GM12875 (cell line): ENCODE measurements around the gene NEDD4.
"Not testable (repeated sequence)": the region's sequence is repeated elsewhere in the genome, so short reads cannot be mapped to it uniquely, and the experiment has no call there.

ENCODE experiments used
- H3K4me3 ChIP-seq: one replicate; pipeline ENCODE4 v1.5.1; 2011; ENCODE audit warnings: low read depth, low read length, control low read depth
- TF ChIP-seq, protein P1 (sequence below): IDR thresholded peaks from 2 replicates; pipeline ENCODE4 v1.5.1; 2011; ENCODE audit warnings: low read depth, mild to moderate bottlenecking, control low read depth, inconsistent platforms, low read length, moderate library complexity, borderline replicate concordance; ENCODE audit not compliant: insufficient read depth

Gene NEDD4

DNA sequence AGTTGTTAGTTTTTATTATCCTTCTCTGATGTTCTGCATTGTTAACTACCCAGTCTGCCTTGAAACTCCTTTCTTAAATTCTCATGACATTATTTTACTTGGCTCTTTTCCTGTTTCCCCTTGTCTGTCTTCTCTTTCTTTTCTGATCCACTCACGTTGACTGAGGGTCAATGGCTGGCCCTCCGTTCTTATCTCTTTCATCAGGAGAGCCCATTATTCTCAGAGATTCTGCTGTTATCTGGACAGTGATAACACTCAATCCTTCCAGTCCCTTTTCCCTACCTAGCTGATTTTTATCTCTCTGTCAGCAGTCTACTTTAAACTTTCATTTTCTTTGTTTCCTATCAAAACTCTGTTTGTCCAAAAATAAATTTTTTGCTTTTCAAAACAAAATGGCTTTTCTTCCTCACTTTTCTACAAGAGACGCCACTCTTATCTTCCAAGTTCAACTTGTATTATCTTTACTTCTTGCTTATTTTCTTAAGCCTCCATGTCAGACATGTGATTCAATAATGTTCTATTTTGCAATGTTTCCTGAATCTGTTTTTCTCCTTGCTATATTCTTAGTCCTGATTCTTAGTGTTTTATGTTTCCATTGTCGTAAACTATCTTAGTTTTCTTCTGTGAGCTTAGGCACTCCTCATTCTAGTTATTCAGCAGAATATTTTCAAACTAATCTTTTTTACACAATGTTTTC is 120.2 kb downstream of the NEDD4 start:
- TF ChIP-seq, protein P1, sequence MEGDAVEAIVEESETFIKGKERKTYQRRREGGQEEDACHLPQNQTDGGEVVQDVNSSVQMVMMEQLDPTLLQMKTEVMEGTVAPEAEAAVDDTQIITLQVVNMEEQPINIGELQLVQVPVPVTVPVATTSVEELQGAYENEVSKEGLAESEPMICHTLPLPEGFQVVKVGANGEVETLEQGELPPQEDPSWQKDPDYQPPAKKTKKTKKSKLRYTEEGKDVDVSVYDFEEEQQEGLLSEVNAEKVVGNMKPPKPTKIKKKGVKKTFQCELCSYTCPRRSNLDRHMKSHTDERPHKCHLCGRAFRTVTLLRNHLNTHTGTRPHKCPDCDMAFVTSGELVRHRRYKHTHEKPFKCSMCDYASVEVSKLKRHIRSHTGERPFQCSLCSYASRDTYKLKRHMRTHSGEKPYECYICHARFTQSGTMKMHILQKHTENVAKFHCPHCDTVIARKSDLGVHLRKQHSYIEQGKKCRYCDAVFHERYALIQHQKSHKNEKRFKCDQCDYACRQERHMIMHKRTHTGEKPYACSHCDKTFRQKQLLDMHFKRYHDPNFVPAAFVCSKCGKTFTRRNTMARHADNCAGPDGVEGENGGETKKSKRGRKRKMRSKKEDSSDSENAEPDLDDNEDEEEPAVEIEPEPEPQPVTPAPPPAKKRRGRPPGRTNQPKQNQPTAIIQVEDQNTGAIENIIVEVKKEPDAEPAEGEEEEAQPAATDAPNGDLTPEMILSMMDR: no peak
- H3K4me3 ChIP-seq: no peak overlapping the region

- TF ChIP-seq, protein P1: no peak
- H3K4me3 ChIP-seq: no peak overlapping the region
Measured at GRCh38 chr15:55872471-55872870, 120.9 kb downstream of the NEDD4 start.

GRCh38 chr15:55869660-55870059 is 123.8 kb downstream of the NEDD4 start:
- no peak overlapping the region for H3K4me3 ChIP-seq
- TF ChIP-seq, protein P1: no peak

DNA sequence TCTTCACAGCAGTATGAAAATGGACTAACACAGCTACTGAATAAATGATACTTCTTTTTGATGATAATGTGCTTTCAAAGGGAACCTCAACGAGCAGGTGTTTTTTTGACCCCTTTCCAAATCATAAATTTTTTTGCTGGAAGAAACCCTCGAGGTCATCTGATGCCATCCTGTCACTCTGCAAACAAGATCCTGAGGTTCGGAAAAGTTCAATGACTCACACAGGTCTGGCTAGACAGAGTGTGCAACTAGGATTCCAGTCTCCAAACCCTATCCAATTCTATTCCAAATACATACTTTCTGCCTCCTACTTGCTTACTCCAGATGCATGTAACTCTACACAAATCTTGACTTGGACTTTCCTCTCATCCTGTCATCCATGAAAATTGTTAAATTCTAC is 124.7 kb downstream of the NEDD4 start:
- no peak overlapping the region for H3K4me3 ChIP-seq
- TF ChIP-seq, protein P1: no peak

DNA sequence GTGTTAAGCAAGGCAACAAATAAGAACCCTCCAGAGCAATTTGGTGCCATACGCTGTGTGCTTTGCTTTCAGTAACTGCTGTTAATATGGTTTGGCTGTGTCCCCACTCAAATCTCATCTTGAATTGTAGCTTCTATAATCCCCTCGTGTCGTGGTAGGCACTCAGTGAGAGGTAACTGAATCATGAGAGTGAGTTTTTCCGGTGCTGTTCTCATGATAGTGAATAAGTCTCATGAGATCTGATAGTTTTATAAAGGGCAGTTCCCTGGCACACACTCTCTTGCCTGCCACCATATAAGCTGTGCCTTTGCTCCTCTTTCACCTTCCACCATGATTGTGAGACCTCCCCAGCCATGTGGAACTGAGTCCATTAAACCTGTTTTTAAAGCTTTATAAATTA is 125.1 kb downstream of the NEDD4 start:
- H3K4me3 ChIP-seq: not testable (repeated sequence)

- H3K4me3 ChIP-seq: no peak overlapping the region
- TF ChIP-seq, protein P1: no peak
Measured at GRCh38 chr15:55863911-55864310, 129.5 kb downstream of the NEDD4 start.

GRCh38 chr15:55861115-55861514 is 132.3 kb downstream of the NEDD4 start:
- H3K4me3 ChIP-seq: no peak overlapping the region
- TF ChIP-seq, protein P1: no peak
